Osteocyte (in vitro differentiated cells): ENCODE results near the gene VAMP2. TPM values are rescaled to one million over a fixed set of nuclear protein-coding genes. Genes with fewer than 3 reads are reported as not detected.

ENCODE experiments used
- DNase-seq: peaks from one replicate; pipeline ENCODE4 v3.0.0; 2021; ENCODE audit warnings: mixed read lengths; ENCODE audit not compliant: unreplicated experiment; ENCODE audit errors: extremely low spot score
- H3K27ac Mint-ChIP-seq: one replicate; pipeline ENCODE4 v1.8.0; 2021; ENCODE audit warnings: mild to moderate bottlenecking, mixed read lengths; ENCODE audit not compliant: unreplicated experiment
- H3K27me3 Mint-ChIP-seq: one replicate; pipeline ENCODE4 v1.8.0; 2021; ENCODE audit warnings: mixed read lengths; ENCODE audit not compliant: unreplicated experiment
- H3K36me3 Mint-ChIP-seq: one replicate; pipeline ENCODE4 v1.8.0; 2021; ENCODE audit warnings: mixed read lengths; ENCODE audit not compliant: unreplicated experiment
- H3K4me1 Mint-ChIP-seq: one replicate; pipeline ENCODE4 v1.8.0; 2021; ENCODE audit warnings: mixed read lengths; ENCODE audit not compliant: unreplicated experiment
- H3K4me3 Mint-ChIP-seq: one replicate; pipeline ENCODE4 v1.8.0; 2021; ENCODE audit warnings: mild to moderate bottlenecking, moderate library complexity, mixed read lengths; ENCODE audit not compliant: unreplicated experiment
- H3K9me3 Mint-ChIP-seq: one replicate; pipeline ENCODE4 v1.8.0; 2021; ENCODE audit warnings: mixed read lengths; ENCODE audit not compliant: unreplicated experiment
- total RNA-seq: library from RNA; stranded (reverse); gene quantifications from 2 replicates; pipeline ENCODE4 v1.2.1, GENCODE V29; 2021
- TF ChIP-seq, protein P1 (sequence below): fragments of 200-600 bp; sonication (generic); IDR thresholded peaks from 2 replicates; pipeline ENCODE4 v1.5.0; 2021; ENCODE audit warnings: antibody characterized with exemption, mild to moderate bottlenecking, moderate library complexity

Gene VAMP2
- total RNA-seq, 1 donor from 2014 or later = 70.0 TPM

DNA sequence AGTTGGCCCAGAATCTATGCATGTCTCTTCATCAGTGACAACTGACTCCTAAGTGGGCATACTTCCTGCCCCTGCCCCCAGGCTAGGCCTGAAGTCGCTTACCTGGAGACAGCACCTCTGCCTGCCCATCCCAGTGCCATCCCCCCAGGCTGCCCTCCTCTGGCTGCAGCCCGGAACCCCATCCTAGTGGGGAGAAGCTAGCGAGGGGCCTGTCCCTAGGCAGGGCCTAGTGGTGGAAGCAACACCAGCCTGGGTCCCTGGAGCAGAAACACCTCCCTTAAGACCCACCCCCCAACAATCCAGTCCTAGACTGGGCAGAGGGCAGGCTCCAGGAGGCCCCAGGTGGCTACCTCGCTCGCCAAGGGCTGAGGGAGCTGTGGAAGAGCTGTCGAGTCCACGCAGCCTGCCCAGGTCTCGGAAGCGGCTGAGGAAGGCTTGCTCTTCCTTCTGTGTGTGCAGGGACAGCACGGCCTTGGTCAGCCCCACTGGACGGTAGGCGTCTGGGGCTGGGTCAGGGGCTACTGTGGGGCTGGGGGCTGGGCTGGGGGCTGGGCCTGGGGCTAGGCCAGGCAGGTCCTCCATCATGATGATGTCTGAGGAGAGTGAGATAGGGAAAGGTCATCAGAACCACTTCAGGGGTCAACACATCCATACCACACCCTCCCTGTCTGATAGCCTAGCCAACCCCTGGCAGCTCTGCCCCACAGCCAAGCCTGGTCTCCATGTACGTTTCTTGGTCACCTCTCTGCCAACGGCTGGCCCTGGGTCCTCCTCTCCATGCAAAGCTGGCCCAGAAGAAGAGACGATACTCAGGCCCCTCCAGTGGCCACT, 18.1 kb downstream of the VAMP2 start:
- H3K36me3 Mint-ChIP-seq = peaks cover 59% of the 10 kb centered on the region
- H3K4me1 Mint-ChIP-seq = peaks cover under 1% of the 10 kb centered on the region

GRCh38 chr17:8143581-8144400, 19.0 kb downstream of the VAMP2 start:
- Mint-ChIP-seq H3K4me1 (peaks cover 4% of the 10 kb centered on the region), H3K27me3 (no peaks in the 10 kb centered on the region), H3K9me3 (no peaks in the 10 kb centered on the region), H3K36me3 (peaks cover 55% of the 10 kb centered on the region), H3K27ac (peak overlapping the region; percentile 47), H3K4me3 (no peak overlapping the region)
- no peak for DNase-seq
- TF ChIP-seq, protein P1, sequence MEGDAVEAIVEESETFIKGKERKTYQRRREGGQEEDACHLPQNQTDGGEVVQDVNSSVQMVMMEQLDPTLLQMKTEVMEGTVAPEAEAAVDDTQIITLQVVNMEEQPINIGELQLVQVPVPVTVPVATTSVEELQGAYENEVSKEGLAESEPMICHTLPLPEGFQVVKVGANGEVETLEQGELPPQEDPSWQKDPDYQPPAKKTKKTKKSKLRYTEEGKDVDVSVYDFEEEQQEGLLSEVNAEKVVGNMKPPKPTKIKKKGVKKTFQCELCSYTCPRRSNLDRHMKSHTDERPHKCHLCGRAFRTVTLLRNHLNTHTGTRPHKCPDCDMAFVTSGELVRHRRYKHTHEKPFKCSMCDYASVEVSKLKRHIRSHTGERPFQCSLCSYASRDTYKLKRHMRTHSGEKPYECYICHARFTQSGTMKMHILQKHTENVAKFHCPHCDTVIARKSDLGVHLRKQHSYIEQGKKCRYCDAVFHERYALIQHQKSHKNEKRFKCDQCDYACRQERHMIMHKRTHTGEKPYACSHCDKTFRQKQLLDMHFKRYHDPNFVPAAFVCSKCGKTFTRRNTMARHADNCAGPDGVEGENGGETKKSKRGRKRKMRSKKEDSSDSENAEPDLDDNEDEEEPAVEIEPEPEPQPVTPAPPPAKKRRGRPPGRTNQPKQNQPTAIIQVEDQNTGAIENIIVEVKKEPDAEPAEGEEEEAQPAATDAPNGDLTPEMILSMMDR = no peak

More for the DNA sequence above, 18.1 kb downstream of the VAMP2 start:
- no peak overlapping the region for H3K4me3 Mint-ChIP-seq
- TF ChIP-seq, protein P1 = no peak
- no peak overlapping the region for H3K27ac Mint-ChIP-seq
- H3K9me3 Mint-ChIP-seq = no peaks in the 10 kb centered on the region
- H3K27me3 Mint-ChIP-seq = no peaks in the 10 kb centered on the region
- DNase-seq = no peak

DNA sequence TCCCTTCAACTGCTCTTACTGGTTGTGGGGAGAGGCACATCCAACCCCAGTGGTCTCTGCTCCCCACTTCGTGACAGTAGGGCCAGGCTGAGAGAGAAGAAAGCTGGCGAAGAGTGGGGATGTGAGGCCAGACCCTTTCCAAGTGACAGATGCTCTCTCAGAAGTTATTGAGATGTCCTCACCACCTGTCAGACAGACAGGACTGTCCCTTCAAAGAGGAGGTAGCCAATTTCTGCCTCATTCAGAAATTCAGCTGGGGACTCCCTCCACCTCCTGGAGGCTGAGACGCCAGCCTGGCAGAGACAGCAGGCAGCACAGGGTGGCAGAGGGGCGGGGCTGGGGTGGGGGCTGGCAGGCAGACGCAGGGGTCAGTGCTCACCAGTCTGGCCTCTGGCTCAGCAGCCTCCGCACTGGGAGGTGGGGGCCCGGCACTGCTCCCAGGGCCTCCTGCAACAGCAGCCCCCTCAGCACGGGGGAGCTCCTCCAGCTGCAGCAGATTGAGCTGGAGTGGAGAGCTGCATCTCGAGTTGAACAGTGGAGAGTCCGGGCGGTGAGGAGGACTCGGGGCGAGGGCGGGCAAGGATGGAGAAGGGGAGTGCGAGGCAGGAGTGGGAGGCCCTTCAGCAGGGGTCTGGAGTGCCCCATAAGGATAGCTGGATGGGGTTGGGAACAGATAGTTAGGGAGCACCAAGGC, 19.7 kb downstream of the VAMP2 start:
- peaks cover 4% of the 10 kb centered on the region for H3K4me1 Mint-ChIP-seq

GRCh38 chr17:8142158-8142886, 20.4 kb downstream of the VAMP2 start:
- no peaks in the 10 kb centered on the region for H3K27me3 Mint-ChIP-seq
- H3K4me1 Mint-ChIP-seq = peaks cover 4% of the 10 kb centered on the region
- TF ChIP-seq, protein P1 = no peak
- no peak for DNase-seq
- peak overlapping the region; percentile 42 for H3K27ac Mint-ChIP-seq
- peaks cover 43% of the 10 kb centered on the region for H3K36me3 Mint-ChIP-seq
- H3K4me3 Mint-ChIP-seq = no peak overlapping the region
- H3K9me3 Mint-ChIP-seq = no peaks in the 10 kb centered on the region

More for the DNA sequence above, 19.7 kb downstream of the VAMP2 start:
- peaks cover 49% of the 10 kb centered on the region for H3K36me3 Mint-ChIP-seq
- DNase-seq = no peak
- no peak overlapping the region for H3K4me3 Mint-ChIP-seq
- no peaks in the 10 kb centered on the region for H3K9me3 Mint-ChIP-seq
- peak overlapping the region; percentile 42 for H3K27ac Mint-ChIP-seq
- no peaks in the 10 kb centered on the region for H3K27me3 Mint-ChIP-seq
- TF ChIP-seq, protein P1 = no peak
